ENCODE results near the gene PAXX.

Gene PAXX

DNA sequence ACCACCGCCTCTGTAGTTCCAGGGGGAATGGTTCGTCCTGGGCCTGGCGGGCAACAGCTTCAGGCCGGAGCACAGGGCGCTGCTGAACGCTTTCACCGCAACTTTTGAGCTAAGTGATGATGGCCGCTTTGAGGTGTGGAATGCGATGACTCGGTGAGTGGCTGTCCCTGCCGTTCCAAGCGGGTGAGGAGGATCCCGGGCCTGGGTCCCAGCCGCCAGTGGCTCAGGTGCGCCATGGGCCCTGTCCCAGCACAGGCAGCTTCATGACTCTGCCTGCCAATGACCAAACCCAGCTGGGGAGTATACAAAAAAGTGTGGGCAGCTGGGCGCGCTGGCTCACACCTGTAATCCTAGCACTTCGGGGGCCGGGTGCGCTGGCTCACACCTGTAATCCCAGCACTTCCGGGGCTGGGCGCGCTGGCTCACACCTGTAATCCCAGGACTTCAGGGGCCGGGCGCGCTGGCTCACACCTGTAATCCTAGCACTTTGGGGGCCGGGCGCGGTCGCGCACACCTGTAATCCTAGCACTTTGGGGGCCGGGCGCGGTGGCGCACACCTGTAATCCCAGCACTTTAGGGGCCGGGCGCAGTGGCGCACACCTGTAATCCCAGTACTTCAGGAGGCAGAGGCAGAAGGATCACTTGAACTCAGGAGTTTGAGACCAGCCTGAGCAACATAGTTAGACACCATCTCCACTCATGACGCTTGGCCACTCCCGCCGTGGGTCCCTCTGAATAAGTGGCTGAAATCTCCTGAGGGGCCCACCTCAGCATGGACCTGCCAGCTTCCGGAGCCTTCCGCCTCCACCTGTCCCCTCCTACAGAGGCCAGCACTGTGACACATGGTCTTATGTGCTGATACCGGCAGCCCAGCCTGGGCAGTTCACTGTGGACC, 39.1 kb upstream of the PAXX start:
- DNase-seq (ENCODE audit: low read depth, low spot score), result no peak

DNA sequence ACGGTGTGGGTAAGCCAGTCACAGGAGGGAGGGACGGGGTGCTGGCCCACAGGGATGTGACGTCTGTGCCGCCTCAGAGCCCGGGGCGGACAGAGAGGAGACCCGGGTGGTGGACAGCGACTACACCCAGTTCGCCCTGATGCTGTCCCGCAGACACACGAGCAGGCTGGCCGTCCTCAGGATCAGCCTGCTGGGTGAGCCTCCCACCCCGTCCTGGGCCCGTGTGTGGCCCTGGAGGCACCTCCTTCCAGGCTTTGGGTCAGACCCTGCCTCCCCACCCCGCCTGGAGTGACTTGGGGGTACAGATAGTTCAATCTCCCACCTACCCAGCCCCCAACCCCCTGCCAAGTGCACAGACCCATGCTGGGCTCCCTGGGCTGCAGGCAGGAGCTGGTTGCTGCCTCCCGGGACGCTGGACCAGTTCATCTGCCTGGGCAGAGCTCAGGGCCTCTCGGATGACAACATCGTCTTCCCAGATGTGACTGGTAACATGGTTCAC, 38.4 kb upstream of the PAXX start:
- DNase-seq (ENCODE audit: low read depth, low spot score), result no peak

DNA sequence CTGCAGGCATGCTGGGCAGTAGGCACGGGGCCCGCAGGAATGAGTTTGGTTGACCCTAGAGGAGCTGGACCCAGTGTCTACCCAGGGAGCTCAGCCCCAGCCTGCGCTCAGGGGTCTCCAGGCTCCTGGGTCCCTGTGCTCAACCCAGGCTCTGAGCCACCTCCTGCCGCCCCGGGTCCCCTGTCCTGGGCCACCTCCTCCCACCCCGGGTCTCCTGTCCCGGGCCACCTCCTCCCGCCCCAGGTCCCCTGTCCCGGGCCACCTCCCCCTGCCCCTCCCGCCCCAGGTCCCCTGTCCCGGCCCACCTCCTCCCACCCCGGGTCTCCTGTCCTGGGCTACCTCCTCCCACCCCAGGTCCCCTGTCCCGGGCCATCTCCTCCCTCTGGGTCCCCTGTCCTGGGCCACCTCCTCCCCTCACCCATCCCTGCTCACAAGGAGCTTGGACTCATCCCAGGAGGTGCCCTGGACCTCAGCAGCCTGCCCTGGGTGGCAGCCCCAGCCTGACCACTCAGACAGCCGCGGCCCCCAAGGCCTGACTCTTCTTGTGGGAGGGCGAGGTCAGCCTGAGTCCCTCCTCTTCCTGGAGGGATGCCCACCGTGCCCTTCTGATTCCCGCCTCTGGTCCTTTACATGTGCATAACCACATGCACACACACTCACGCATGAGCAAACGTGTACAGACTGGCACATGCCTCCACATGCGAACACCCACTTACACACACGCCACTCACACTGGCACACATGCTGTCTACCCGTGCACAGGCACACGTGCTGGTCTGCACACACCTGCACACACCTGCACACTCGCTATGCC, 37.7 kb upstream of the PAXX start:
- no peak for DNase-seq (ENCODE audit: low read depth, low spot score)

DNA sequence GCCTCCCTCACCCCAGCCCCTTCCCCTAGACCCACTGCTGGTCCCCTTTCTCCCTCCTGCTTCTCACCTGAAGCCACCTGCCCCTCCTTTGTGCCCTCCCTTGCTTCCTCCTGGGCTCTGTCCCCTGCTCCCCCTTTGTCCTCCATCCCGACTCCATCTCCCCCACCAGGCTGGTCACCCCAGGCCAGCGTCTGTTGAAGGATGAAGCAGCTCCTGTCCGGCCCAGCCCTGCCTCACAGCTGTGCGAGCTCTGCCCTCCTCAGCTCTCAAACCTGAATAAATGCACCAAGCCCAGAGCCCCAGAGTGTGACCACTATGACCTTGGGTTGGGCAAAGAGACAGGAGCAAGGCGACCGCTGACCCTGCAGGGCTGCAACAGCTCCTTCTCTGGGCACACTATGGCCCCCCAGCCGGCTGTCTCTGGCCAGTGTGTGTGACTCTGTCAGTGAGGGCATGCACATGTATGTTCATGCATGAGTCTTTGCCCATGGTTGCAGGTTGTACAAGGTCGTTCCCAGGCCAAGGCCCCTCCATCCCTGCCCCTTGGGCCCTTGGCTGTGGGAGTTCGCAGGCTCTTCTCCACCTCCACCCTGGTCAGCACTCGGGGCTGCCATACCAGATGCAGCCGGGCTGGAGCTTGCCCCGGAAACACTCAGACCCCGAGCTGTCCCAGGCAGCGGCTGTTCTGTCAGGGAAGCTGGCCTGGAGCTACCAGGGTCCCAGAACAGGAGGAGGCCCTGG, 36.9 kb upstream of the PAXX start:
- DNase-seq (ENCODE audit: low read depth, low spot score), result no peak

DNA sequence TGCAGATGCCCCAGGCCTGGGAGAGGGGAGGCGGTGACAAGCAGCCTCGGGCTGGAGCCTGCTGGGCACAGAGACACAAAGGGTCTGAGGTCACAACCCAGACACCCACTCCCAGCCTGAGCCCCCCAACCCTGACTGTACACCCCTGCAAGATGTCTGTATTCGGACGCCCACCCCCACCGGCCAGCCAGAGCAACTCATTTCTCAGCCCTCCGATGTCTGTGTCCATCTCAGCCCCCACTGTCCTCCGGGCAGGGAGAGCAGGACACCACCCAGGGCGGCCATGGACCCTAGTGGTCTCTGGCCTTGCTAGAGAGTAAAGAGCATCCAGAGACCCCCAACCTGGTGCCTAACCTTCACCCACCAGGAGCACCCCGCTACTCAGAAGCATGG, 36.3 kb upstream of the PAXX start:
- DNase-seq (ENCODE audit: low read depth, low spot score), result no peak

DNA sequence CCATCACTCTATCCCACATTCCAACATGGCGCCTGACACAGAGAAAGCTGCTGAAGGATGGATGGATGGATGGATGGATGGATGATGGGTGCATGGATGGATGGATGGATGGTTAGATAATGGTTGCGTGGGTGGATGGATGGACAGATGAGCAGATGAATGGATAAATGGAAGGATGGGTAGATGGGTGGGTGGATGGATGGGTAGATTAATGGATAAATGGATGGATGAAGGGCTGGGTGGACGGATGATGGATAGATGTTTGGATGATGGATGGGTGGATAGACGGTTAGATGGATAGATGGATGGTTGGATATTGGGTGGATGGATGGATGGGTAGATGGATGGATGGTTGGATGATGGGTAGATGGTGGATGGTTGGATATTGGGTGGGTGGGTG, 35.6 kb upstream of the PAXX start:
- no peak for DNase-seq (ENCODE audit: low read depth, low spot score)

DNA sequence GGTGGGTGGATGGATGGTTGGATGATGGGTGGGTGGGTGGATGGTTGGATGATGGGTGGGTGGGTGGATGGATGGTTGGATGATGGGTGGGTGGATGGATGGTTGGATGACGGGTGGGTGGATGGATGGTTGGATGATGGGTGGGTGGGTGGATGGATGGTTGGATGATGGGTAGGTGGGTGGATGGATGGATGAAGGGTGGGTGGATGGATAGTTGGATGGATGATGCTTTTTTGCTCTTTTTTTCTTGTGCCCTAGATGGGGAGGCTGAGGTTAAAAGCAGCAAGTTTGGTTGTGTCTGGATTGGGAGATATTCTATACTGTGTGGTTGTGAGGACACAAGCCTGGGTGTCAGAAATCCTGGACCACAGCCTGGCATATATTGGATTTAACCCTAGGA, 34.8 kb upstream of the PAXX start:
- no peak for DNase-seq (ENCODE audit: low read depth, low spot score)

DNA sequence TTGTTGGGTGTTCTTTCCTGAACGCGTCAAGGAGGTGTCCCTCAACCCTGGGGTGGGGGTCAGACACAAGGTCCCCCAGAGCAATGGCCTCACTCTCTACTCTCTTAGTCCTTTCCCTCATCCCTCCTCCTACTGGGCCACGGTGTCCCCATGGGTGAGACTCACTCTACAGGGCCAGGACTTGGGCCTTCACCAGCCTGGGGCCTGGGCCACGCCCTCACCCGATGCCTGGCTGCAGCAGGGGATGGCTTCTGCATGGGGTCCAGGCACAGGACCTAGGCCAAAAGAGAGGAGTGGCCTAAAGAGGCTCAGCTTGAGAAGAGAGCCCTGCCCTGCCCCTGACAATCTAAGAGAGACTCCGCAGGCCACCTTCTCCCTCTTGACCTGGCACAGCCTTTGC, 34.3 kb upstream of the PAXX start:
- no peak for DNase-seq (ENCODE audit: low read depth, low spot score)

DNA sequence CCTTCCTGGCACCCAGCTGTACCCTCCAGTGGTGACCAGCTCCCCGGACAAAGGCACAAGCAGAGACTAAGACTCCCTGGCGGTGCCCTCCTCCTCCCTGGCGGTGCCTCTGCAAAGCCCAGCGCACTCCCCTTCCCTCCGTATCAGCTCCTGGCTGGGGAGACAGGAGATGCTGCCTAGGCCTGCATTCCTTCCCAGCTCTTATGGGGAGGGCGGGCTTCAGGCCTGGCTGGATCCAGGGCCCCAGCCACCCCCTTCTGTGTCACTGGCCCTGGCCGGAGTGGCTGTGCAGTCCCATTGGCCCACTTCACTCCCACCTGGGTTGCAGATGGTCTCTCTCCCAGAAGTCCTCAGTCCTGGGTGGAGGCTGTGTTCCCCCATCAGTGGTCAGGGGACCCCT, 33.7 kb upstream of the PAXX start:
- DNase-seq (ENCODE audit: low read depth, low spot score), result no peak

DNA sequence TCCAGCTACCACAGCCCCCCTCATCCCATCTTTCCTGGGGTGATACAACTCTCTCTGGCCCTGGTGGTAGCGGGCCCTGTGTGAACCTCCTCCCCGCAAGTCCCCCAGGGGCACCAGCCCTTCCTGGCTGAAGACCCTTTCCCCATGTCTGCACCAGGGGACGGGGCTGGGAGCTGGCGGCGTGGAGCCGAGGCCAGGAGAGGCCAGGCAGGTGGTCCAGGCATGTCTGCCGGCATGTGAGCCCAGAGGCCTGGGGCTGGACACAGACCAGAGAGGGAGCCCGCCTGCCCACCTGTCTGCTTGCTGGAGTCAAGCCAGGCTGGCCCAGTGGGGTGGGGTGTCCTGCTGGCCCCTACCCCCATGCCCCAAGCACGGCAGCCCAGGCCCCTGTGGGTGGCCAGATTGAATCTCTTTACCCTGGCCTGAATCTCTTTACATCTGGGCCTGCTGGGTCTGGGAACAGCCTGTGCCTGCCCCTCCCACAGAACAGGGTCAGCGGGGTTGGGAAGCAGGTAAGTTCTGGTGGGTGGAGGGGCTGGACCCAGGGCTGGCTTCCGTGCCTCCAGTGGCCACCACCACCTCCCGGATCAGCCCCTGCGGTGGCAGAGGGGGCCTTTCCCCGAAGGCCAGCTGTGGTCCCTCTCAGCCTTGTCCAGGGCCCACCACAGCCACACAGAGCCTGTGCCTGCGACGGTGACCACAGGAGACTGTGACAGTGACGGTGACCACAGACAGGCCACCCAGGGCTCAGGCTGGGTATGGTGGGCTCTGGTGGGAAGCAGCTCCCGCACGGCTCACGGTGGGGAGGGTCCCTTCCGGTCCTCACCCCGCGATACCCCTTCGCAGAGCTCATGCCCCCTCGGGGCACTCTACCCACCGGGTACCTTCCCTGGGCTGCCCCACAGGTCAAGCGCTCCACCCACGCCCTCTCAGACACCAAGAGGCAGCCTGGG, 33.0 kb upstream of the PAXX start:
- DNase-seq (ENCODE audit: low read depth, low spot score), result no peak

DNA sequence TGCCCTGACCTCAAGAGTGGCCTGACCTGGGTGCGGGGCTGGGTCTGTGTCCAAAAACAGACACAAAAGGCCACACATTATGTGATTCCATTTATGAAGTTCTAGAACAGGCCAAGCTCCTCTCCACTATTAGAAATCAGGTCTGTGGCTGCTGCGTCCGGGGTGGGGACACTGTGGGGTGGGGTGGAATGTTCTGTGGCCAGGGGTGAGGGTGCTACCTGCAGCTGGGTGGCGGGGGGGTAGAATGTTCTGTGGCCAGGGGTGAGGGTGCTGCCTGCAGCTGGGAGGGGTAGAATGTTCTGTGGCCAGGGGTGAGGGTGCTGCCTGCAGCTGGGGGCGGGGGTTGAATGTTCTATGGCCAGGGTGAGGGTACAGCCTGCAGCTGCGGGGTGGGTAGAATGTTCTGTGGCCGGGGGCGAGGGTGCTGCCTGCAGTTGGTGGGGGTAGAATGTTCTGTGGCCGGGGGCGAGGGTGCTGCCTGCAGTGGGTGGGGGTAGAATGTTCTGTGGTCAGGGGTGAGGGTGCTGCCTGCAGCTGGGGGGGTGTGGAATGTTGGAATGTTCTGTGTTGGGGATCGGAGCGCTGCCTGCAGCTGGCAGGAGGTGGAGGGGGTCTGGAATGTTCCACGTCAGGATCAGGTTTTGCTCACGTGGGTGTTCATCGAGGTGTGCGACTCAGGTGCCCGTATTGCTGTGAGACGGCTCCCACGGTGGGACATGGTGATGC, 31.8 kb upstream of the PAXX start:
- no peak for DNase-seq (ENCODE audit: low read depth, low spot score)

DNA sequence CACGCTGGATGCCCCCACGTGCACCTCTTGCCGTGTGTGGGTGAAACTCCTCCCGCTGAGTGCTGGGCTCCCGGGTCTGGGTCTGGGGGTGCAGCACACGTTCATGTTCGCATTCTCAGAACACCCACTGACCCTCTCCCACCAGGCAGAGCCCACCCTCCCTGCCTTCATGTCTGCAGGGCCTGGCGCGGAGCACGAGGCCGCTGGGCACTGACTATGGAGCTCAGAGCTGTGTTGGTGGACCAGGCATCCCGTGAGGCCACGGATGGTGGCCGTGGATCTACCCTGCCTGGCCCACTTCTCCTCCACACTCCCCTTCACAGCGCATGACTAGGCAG, 31.3 kb upstream of the PAXX start:
- DNase-seq (ENCODE audit: low read depth, low spot score), result no peak

DNA sequence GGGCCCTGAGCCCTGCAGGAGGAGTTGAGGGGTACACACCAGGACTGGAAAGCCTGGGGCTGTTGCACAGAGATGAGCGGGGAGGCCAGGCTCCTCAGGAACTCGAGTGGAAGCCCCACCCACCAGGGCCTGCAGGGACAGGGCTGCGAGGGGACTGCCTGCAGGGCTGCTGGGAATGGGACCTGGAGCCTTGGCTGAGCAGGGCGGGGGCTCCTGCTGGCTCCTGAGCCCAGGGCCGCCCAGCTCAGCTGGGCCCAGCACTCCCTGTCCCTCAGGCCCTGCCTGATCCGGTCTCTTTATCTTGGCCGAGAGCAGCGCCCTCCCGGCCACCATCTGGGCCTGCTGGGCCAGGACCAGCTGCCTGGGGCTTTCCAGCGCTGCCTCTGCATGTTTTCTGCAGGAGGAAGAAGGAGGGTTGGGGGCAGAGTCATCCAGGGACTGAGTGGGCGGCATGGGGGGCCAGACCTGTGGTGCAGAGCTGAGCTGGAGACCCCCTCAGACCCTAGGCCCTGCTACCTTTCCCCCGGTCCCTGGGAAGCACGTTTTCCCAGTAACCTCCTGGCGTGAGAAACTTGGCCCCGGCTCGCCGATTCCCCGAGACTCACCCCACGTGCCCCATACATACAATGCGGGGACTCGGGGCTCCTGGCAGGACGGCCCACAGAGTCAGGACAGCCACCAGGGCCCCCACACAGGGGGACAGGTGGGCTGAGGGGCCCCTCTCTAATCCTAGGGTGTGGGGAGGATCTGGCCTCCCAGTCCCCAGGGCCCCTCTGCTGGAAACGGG, 30.8 kb upstream of the PAXX start:
- no peak for DNase-seq (ENCODE audit: low read depth, low spot score)

DNA sequence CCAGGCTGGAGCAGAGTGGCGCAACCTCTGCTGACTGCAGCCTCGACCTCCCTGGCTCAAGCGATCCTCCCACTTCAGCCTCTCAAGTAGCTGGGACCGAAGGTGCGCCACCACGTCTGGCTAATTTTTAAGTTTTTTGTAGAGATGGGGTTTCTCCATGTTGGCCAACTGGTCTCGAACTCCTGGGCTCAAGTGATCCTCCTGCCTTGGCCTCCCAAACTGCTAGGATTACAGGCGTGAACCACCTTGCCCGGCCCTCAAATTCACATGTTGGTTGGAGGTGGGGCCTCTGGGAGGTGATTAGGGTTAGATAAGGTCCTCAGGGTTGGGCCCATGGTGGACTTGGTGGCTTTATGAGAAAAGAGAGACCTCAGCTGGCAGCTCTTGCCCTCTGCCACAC, 30.1 kb upstream of the PAXX start:
- DNase-seq (ENCODE audit: low read depth, low spot score), result no peak

DNA sequence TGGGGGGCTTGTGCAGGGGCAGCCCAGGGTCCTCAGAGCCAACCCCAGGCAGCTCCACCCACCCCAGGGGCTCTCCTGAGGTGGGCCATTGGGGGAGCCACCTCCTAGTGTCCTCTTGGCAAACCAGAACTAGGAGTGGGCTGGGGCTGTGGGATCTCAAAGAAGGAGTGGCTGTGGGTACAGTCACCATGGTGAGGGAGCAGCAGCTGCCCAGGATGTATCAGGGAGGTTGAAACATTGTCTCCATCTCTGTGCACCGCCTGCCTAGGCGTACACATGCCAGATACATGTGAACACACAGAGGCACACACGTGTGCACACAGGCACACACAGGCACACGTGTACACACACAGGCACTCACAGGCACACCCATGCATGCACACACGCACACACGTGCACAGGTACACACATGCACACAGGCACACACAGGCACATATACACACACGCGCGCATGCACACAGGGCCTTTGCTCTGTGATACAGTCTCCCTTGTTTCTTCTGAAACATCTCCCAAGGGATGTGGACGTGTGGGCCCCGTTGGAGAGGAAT, 29.4 kb upstream of the PAXX start:
- DNase-seq (ENCODE audit: low read depth, low spot score), result no peak

DNA sequence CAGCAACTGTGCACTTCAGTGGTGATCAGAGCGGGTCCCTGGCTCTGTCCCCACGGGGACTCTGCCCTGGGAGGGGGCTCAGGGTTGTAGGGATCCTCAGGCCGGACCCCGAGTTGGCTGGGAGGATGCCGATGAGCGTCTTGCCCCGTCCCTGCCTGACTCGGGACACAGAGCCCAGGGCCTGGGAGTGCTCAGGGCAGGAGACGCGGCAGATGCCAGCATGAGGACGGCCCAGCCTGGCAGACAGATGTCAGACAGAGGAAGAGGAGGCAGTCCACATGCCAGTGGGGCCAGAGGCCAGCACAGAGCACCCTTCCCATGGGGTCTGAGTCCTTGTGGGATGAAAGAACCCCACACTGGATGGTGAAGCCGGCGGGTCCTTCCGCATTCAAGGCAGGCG, 28.9 kb upstream of the PAXX start:
- no peak for DNase-seq (ENCODE audit: low read depth, low spot score)

DNA sequence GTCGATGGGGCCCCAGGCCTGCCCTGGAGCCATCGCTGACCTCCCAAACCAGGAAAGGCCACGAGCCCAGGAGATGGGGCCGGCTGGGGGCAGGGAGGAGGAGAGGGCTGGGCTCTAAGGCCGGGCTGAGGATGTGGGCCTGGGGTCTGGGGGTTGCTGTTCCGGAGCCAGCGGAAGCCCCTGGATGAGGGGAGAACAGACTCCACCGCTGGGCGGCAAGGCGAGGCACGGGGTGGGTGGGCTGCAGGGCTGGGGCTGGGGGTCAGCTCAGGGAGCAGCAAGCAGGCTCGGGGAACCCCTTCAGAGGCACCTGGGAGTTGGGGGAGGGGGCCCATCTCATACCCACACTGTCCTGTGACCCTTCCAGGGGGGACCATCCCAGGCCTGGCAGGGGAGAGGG, 28.5 kb upstream of the PAXX start:
- DNase-seq (ENCODE audit: low read depth, low spot score), result no peak

DNA sequence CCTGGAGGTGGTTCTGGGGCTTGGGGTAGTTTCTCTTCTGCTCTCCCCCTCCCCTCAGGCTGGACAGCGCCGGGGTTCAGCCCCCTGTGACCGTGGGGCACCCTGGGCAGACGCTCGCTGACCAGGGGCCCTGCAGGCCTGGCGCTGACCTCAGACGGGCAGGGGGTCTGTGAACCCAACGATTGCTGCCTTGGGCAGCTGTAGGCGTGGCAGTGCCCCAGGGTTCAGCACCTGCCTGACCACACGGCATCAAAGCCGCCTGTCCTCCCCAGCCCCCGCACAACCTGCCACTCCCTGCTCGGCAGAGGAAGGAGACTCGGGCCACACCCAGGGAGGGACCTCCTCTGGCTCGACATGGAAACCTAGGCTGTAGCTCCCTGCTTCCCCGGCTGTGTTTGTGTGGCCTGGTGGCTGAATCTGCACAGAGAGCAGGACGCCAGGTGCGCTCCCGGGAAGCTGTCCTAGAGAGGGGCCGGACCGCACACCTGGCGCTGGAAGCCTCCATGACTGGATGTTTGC, 28.0 kb upstream of the PAXX start:
- DNase-seq (ENCODE audit: low read depth, low spot score), result no peak

DNA sequence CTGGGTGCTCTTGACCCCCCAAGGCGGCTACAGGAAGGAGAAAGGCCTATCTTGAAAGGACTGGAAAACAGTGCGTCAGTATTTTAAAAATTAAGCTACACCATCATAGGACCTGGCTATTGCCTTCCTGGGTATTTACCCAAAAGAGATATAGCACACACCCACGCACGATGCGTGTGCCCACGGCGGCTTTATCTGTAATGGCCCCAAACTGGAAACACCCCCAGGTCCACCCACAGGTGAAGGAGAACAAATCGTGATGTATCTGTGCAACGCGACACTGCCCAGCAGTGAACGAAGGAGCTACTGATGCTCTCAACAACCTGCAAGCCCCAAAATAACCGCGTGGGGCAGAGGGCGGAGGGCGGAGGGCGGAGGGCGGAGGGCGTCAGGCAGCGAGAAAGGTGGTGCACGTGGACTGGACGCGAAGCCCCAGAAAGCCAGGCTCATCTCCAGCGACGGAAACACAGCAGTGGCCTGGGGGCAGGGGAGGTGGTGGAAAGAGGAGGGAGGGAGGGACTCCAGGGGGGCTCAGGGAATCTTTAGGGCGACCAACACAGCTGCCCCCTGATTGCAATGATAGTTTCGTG, 27.3 kb upstream of the PAXX start:
- DNase-seq (ENCODE audit: low read depth, low spot score), result no peak
